ENCODE data around the gene ROBO1.

DNA sequence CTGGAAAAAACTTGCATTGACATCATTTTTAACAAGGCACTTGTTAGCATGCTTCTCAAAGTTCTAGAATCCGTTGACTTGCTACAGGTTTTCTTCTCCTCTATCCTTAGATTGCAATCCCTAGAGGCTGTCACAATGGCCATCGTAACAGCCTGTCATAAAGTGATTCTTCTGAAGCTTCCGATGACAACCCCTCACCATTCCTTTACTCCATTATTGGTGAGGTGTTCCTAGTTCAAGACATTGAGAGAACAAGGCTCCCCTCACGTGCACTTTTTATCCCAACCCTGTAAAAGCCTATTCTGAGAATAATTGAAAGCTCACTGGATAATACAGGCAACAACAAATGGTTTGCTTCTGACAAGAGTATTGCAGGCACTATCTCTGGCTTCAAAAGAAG lies 131.4 kb downstream of the ROBO1 start:
- TF ChIP-seq, protein P1, sequence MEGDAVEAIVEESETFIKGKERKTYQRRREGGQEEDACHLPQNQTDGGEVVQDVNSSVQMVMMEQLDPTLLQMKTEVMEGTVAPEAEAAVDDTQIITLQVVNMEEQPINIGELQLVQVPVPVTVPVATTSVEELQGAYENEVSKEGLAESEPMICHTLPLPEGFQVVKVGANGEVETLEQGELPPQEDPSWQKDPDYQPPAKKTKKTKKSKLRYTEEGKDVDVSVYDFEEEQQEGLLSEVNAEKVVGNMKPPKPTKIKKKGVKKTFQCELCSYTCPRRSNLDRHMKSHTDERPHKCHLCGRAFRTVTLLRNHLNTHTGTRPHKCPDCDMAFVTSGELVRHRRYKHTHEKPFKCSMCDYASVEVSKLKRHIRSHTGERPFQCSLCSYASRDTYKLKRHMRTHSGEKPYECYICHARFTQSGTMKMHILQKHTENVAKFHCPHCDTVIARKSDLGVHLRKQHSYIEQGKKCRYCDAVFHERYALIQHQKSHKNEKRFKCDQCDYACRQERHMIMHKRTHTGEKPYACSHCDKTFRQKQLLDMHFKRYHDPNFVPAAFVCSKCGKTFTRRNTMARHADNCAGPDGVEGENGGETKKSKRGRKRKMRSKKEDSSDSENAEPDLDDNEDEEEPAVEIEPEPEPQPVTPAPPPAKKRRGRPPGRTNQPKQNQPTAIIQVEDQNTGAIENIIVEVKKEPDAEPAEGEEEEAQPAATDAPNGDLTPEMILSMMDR (IDR thresholded peaks at IDR 0.05) = no peak
- TF ChIP-seq POLR2A (IDR thresholded peaks at IDR 0.05) = no peak
